K562 (cell line): ENCODE data around the gene ARMC8. TPM values are rescaled to one million over a fixed set of nuclear protein-coding genes. Genes with fewer than 3 reads are reported as not detected.

Experiments
- DMBX1 ChIP-seq: fragments of 250-450 bp; sonication (Bioruptor Pico); IDR thresholded peaks from 2 replicates; pipeline ENCODE4 v1.8.0; 2022; ENCODE audit warnings: inconsistent platforms, mild to moderate bottlenecking, moderate library complexity, borderline replicate concordance
- MTA2 ChIP-seq: fragments of 450-650 bp; IDR thresholded peaks from 2 replicates; pipeline ENCODE4 v1.6.1; 2016; ENCODE audit warnings: low read depth
- TEAD4 ChIP-seq, 2 experiments: sonication (generic) in 1 of 2; formaldehyde crosslinking in 1 of 2; IDR thresholded peaks; 2 replicates each; pipeline versions ENCODE4 v1.6.1 to v1.8.0; 2012 to 2022; ENCODE audit warnings: borderline replicate concordance in 1 of 2, inconsistent platforms in 1 of 2, low read length in 1 of 2, mild to moderate bottlenecking in 1 of 2, missing genetic modification reagents in 1 of 2
- ZNF57 ChIP-seq: fragments of 450-650 bp; formaldehyde crosslinking; IDR thresholded peaks from 2 replicates; pipeline ENCODE4 v1.4.0; 2020; ENCODE audit warnings: mild to moderate bottlenecking, moderate library complexity
- ZNF764 ChIP-seq: fragments of 250-450 bp; sonication (Bioruptor Pico); IDR thresholded peaks from 2 replicates; pipeline ENCODE4 v1.4.0; 2020; ENCODE audit warnings: low read depth, mild to moderate bottlenecking, moderate library complexity
- polyA plus RNA-seq, 8 experiments: library from polyadenylated mRNA; depleted of rRNA in 4 of 8; stranded (reverse) in 5 of 8; unstranded in 3 of 8; fragments of >200 nt; fragmentation: Nextera tagmentation in 2 of 8; fragmentation: Illumina TruSeq in 1 of 8; extraction: Ambion mirVana in 2 of 8; extraction: Trizol in 1 of 8; gene quantifications; 2 replicates each; pipeline versions ENCODE4 v1.2.1 to v1.2.3, GENCODE V29; 2011 to 2014; ENCODE audit warnings: inconsistent platforms in 1 of 8, missing spikeins in 1 of 8
- total RNA-seq, 7 experiments: library from RNA; depleted of rRNA in 6 of 7; stranded (reverse); fragments of >200 nt in 6 of 7; fragmentation: Illumina TruSeq in 2 of 7; extraction: Trizol in 2 of 7; gene quantifications; 2 replicates each; pipeline versions ENCODE4 v1.2.1 to v1.2.3, GENCODE V29; 2011 to 2021; ENCODE audit warnings: low replicate concordance in 1 of 7
- TF ChIP-seq, protein P1 (sequence below): fragments of 250-450 bp; sonication (Bioruptor Pico); IDR thresholded peaks from 2 replicates; pipeline ENCODE4 v1.4.0; 2020; ENCODE audit warnings: mild to moderate bottlenecking, moderate library complexity
- TF ChIP-seq, protein P2 (sequence below): fragments of 250-450 bp; sonication (Bioruptor Pico); IDR thresholded peaks from 2 replicates; pipeline ENCODE4 v1.5.0; 2021; ENCODE audit warnings: mild to moderate bottlenecking, moderate library complexity
- TF ChIP-seq, protein P3 (sequence below): fragments of 450-650 bp; formaldehyde crosslinking; IDR thresholded peaks from 2 replicates; pipeline ENCODE4 v1.4.0; 2020; ENCODE audit warnings: mild to moderate bottlenecking, moderate library complexity
- TF ChIP-seq, protein P4 (sequence below): fragments of 450-650 bp; IDR thresholded peaks from 2 replicates; pipeline ENCODE4 v1.6.1; 2016; ENCODE audit warnings: missing biosample characterization, missing genetic modification characterization
- TF ChIP-seq, protein P5 (sequence below): sonication (generic); formaldehyde crosslinking; IDR thresholded peaks from 2 replicates; pipeline ENCODE4 v1.8.1; 2023; ENCODE audit warnings: mild to moderate bottlenecking, missing genetic modification reagents
- TF ChIP-seq, protein P6 (sequence below): sonication (generic); formaldehyde crosslinking; IDR thresholded peaks from 2 replicates; pipeline ENCODE4 v1.8.0; 2022; ENCODE audit warnings: missing genetic modification reagents, mild to moderate bottlenecking, borderline replicate concordance

Gene ARMC8
- total and polyA plus RNA-seq, 9 of the 15 experiments (the other 6 are each of a cell fraction or from before 2014, with no cell fraction given): 22.4 to 76.1 (median 37.3) TPM

DNA sequence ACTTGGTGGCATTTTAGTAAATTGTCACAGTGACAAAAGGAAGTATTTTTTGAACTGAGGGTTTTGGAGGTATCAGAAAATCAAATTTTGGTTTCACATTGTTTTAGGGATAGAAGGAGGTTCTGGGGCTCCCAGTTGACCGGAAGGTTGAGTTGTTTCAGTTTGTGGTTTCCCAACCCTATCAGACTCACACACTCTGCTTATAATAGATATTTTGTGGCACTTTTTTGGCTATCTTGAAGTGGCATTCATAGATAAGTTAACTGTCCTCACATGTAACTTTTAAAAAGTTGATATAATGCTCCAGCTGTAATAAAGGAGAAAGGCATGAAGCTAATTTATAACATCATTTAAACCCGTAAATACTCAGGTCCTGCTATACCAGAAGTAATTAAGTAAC lies 12.8 kb downstream of the ARMC8 start (continued):
- TF ChIP-seq, protein P1, sequence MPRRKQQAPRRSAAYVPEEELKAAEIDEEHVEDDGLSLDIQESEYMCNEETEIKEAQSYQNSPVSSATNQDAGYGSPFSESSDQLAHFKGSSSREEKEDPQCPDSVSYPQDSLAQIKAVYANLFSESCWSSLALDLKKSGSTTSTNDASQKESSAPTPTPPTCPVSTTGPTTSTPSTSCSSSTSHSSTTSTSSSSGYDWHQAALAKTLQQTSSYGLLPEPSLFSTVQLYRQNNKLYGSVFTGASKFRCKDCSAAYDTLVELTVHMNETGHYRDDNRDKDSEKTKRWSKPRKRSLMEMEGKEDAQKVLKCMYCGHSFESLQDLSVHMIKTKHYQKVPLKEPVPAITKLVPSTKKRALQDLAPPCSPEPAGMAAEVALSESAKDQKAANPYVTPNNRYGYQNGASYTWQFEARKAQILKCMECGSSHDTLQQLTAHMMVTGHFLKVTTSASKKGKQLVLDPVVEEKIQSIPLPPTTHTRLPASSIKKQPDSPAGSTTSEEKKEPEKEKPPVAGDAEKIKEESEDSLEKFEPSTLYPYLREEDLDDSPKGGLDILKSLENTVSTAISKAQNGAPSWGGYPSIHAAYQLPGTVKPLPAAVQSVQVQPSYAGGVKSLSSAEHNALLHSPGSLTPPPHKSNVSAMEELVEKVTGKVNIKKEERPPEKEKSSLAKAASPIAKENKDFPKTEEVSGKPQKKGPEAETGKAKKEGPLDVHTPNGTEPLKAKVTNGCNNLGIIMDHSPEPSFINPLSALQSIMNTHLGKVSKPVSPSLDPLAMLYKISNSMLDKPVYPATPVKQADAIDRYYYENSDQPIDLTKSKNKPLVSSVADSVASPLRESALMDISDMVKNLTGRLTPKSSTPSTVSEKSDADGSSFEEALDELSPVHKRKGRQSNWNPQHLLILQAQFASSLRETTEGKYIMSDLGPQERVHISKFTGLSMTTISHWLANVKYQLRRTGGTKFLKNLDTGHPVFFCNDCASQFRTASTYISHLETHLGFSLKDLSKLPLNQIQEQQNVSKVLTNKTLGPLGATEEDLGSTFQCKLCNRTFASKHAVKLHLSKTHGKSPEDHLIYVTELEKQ (CRISPR knock-in tag): no peak
- no peak for TF ChIP-seq DMBX1 (CRISPR knock-in tag)
- TF ChIP-seq, protein P2, sequence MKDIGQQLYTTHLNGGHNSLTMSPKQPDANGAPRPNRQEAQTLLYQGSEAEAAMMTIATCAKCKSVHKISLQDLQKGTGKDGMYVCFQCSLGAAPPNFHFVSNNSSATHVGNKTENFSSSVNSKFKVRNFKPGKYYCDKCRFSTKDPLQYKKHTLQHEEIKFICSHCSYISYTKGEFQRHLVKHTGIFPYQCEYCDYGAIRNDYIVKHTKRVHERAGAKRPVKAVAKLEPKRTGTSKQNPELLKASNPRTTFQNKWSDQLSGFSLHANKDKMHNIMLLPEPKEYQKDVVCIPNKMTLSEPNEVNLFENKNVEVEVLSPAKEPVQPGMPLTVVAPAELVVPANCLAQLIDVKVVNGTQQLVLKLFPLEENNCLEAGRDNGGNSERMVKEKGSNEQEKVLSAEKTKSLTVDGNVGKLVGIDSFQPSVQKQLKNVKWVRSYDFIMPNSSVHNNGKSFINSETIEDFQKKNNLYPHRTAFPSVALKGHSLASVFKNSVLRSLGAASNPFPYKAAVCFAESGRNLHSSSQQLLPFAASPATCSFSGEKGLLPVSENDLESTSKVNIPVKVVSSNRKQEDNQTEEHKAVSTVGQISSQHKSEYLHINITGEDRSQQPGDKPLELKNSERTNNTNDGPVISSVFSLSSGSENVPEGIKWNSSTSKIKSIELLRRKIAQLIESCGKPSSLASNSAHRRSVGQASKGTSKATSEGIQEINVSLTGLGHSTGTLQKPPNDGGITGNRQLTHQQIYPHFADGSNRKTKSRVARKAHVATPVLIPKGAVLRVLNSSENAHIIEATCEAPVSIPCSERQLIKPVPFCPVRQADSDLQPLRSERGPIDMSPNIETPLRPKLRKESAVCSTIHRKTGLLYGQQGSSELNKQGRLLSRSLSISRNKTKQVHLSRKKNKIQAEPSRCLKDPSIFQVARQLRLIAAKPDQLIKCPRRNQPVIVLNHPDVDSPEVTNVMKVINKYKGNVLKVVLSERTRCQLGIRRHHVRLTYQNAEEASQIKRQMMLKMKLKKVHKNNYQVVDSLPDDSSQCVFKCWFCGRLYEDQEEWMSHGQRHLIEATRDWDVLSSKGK (CRISPR knock-in tag): no peak
- TF ChIP-seq, protein P3, sequence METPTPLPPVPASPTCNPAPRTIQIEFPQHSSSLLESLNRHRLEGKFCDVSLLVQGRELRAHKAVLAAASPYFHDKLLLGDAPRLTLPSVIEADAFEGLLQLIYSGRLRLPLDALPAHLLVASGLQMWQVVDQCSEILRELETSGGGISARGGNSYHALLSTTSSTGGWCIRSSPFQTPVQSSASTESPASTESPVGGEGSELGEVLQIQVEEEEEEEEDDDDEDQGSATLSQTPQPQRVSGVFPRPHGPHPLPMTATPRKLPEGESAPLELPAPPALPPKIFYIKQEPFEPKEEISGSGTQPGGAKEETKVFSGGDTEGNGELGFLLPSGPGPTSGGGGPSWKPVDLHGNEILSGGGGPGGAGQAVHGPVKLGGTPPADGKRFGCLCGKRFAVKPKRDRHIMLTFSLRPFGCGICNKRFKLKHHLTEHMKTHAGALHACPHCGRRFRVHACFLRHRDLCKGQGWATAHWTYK (CRISPR knock-in tag): no peak
- TF ChIP-seq, protein P4, sequence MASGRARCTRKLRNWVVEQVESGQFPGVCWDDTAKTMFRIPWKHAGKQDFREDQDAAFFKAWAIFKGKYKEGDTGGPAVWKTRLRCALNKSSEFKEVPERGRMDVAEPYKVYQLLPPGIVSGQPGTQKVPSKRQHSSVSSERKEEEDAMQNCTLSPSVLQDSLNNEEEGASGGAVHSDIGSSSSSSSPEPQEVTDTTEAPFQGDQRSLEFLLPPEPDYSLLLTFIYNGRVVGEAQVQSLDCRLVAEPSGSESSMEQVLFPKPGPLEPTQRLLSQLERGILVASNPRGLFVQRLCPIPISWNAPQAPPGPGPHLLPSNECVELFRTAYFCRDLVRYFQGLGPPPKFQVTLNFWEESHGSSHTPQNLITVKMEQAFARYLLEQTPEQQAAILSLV (tag): no peak
- no peak for TF ChIP-seq ZNF764 (CRISPR knock-in tag)
- peak; percentile 99 for TF ChIP-seq TEAD4 (IDR thresholded peaks at IDR 0.05; ENCODE audit: low read length)
- TF ChIP-seq TEAD4 (CRISPR knock-in tag; IDR thresholded peaks at IDR 0.05; ENCODE audit: borderline replicate concordance): no peak
- TF ChIP-seq, protein P5, sequence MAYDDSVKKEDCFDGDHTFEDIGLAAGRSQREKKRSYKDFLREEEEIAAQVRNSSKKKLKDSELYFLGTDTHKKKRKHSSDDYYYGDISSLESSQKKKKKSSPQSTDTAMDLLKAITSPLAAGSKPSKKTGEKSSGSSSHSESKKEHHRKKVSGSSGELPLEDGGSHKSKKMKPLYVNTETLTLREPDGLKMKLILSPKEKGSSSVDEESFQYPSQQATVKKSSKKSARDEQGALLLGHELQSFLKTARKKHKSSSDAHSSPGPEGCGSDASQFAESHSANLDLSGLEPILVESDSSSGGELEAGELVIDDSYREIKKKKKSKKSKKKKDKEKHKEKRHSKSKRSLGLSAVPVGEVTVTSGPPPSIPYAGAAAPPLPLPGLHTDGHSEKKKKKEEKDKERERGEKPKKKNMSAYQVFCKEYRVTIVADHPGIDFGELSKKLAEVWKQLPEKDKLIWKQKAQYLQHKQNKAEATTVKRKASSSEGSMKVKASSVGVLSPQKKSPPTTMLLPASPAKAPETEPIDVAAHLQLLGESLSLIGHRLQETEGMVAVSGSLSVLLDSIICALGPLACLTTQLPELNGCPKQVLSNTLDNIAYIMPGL (CRISPR knock-in tag): no peak
- no peak for TF ChIP-seq ZNF57
- peak; percentile 80 for TF ChIP-seq MTA2
- TF ChIP-seq, protein P6, sequence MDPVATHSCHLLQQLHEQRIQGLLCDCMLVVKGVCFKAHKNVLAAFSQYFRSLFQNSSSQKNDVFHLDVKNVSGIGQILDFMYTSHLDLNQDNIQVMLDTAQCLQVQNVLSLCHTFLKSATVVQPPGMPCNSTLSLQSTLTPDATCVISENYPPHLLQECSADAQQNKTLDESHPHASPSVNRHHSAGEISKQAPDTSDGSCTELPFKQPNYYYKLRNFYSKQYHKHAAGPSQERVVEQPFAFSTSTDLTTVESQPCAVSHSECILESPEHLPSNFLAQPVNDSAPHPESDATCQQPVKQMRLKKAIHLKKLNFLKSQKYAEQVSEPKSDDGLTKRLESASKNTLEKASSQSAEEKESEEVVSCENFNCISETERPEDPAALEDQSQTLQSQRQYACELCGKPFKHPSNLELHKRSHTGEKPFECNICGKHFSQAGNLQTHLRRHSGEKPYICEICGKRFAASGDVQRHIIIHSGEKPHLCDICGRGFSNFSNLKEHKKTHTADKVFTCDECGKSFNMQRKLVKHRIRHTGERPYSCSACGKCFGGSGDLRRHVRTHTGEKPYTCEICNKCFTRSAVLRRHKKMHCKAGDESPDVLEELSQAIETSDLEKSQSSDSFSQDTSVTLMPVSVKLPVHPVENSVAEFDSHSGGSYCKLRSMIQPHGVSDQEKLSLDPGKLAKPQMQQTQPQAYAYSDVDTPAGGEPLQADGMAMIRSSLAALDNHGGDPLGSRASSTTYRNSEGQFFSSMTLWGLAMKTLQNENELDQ (CRISPR knock-in tag): no peak
